ENCODE results near the gene ADAM12. TPM values are rescaled to one million over a fixed set of nuclear protein-coding genes. Genes with fewer than 3 reads are reported as not detected.

The ADAM12 gene
- total and polyA plus RNA-seq, 7 donors = 0.01 to 3.3 (median 0.24) TPM; not detected in 2

GRCh38 chr10:126302826-126303665 is 85.2 kb downstream of the ADAM12 start:
- Histone ChIP-seq H3K36me3 (ENCODE audit: insufficient read depth in 1 of 2, low read depth in 1 of 2) (no peaks in the 10 kb centered on the region), H3K27ac (no peak overlapping the region), H3K9me3 (no peaks in the 10 kb centered on the region), H3K4me1 (no peaks in the 10 kb centered on the region), H3K27me3 (ENCODE audit: insufficient read depth in 3 of 3, low read length in 2 of 3) (no peaks in the 10 kb centered on the region), H3K4me3 (no peak overlapping the region)
- no peak for ATAC-seq
- intact Hi-C loops (cut with DNase I) = no loop called here
- 74 to 75% (median 75%) methylated on average over 6 of the region's 6 CpGs for WGBS, 3 donors
- TF ChIP-seq, protein P1, sequence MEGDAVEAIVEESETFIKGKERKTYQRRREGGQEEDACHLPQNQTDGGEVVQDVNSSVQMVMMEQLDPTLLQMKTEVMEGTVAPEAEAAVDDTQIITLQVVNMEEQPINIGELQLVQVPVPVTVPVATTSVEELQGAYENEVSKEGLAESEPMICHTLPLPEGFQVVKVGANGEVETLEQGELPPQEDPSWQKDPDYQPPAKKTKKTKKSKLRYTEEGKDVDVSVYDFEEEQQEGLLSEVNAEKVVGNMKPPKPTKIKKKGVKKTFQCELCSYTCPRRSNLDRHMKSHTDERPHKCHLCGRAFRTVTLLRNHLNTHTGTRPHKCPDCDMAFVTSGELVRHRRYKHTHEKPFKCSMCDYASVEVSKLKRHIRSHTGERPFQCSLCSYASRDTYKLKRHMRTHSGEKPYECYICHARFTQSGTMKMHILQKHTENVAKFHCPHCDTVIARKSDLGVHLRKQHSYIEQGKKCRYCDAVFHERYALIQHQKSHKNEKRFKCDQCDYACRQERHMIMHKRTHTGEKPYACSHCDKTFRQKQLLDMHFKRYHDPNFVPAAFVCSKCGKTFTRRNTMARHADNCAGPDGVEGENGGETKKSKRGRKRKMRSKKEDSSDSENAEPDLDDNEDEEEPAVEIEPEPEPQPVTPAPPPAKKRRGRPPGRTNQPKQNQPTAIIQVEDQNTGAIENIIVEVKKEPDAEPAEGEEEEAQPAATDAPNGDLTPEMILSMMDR (IDR thresholded peaks at IDR 0.05) = no peak
- no peak for DNase-seq

- Histone ChIP-seq H3K4me1 (no peaks in the 10 kb centered on the region), H3K9me3 (no peaks in the 10 kb centered on the region), H3K36me3 (ENCODE audit: insufficient read depth in 1 of 2, low read depth in 1 of 2) (no peaks in the 10 kb centered on the region), H3K27me3 (ENCODE audit: insufficient read depth in 3 of 3, low read length in 2 of 3) (no peaks in the 10 kb centered on the region), H3K27ac (no peak overlapping the region), H3K4me3 (no peak overlapping the region)
- intact Hi-C loops (cut with DNase I) = no loop called here
- ATAC-seq = no peak
- 76 to 79% (median 78%) methylated on average over 3 of the region's 3 CpGs for WGBS, 3 donors
- no peak for DNase-seq
- TF ChIP-seq, protein P1 (IDR thresholded peaks at IDR 0.05) = no peak
Measured at GRCh38 chr10:126302476-126302756, 85.9 kb downstream of the ADAM12 start.

DNA sequence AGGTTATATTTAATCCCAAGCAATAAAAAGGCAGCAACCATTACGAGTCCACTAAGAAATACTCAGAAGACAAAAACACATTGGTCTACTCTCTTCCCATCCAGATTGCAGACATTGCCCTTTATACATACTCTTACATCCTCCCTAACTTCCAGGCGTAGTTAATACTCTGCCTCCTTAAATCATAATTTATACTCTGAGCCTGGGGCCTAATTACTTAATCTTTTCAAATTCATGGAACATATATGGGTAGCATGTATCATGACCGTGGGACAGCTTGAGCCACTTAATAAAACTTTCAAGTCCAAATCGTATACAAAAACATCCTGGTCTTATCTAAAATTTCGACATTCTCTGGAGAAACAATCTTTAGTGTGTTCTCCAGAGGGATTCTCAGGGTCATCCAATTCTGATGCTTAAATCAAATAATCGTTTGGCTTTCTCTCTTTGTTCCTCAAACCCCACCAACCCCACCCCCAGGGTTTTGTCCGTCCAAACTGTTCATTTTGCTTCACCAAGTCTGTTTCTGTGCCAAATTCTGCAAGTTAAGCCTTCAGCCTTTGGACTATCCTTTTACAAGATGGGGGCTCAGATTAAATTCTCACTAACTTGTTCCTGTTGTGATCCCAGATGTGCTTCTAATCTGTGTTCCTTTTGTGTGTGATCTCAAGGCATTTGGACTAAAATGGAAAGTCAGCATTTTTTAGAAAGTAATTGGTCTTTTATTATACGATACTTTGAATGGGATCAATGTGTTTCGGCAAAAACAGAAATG is 86.4 kb downstream of the ADAM12 start:
- Histone ChIP-seq H3K27ac (no peak overlapping the region), H3K4me3 (no peak overlapping the region), H3K4me1 (no peaks in the 10 kb centered on the region), H3K9me3 (no peaks in the 10 kb centered on the region), H3K36me3 (ENCODE audit: insufficient read depth in 1 of 2, low read depth in 1 of 2) (no peaks in the 10 kb centered on the region), H3K27me3 (ENCODE audit: insufficient read depth in 3 of 3, low read length in 2 of 3) (no peaks in the 10 kb centered on the region)
- ATAC-seq = no peak
- TF ChIP-seq, protein P1 (IDR thresholded peaks at IDR 0.05) = no peak
- intact Hi-C loops (cut with DNase I) = no loop called here
- DNase-seq = no peak
- 77 to 85% (median 79%) methylated on average over 9 of the region's 9 CpGs for WGBS, 3 donors

DNA sequence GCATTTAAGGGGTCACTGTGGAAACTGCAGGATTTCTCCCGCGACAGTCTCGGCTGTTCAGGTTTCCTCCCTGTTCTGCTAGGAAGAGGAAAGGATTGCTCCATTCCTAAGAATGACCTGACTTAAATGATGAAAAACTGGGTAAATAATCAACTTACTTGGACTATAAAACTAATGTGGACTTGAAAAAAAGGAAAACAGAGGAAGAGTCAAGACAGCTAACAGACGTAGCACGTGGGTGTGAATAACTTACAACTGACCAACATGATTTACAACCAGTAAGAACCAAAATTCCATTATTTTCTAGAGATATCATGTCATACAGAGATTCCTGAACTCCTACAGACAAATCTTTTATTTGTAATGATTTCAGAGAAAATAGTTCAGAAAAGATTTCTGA is 93.8 kb downstream of the ADAM12 start:
- 73 to 83% (median 82%) methylated on average over 5 of the region's 5 CpGs for WGBS, 3 donors
- no peak overlapping the region for H3K4me3 ChIP-seq
- H3K36me3 ChIP-seq (ENCODE audit: insufficient read depth in 1 of 2, low read depth in 1 of 2) = no peaks in the 10 kb centered on the region
- no peak overlapping the region for H3K27ac ChIP-seq
- DNase-seq = no peak
- TF ChIP-seq, protein P1 (IDR thresholded peaks at IDR 0.05) = no peak
- no peaks in the 10 kb centered on the region for H3K4me1 ChIP-seq
- intact Hi-C loops (cut with DNase I) = no loop called here
- H3K9me3 ChIP-seq = no peaks in the 10 kb centered on the region
- peaks cover 0 to 3% (median 0%) of the 10 kb centered on the region in 3 donors for H3K27me3 ChIP-seq (ENCODE audit: insufficient read depth in 3 of 3, low read length in 2 of 3)
- ATAC-seq = no peak
